Measurements from ENCODE around the gene PDE9A. TPM values are rescaled to one million over a fixed set of nuclear protein-coding genes. Genes with fewer than 3 reads are reported as not detected.

Gene PDE9A
- total RNA-seq, 1 donor from 2014 or later: 1.6 TPM

DNA sequence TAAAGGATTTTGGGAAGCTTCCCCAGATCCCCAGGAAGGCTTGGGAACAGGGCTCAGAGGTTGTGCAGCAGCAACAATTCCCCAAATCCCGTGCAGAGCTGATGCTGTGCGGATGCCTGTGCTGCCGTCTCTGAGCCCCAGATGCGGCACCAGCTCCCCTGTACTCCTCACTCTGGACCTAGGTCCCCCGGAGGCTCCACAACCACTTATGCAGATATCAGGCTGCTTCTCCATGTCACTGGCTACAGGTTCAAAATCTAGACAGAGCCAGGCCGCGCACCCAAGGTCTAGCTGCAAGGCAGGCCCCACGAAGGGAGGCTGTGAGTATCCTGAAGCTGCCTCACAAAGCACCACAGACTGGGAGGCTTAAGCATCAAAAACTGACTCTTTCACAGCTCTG lies 81.6 kb downstream of the PDE9A start:
- DNase-seq (ENCODE audit: low read depth) (no peak), FAIRE-seq (no peak)
- TF ChIP-seq, protein P1, sequence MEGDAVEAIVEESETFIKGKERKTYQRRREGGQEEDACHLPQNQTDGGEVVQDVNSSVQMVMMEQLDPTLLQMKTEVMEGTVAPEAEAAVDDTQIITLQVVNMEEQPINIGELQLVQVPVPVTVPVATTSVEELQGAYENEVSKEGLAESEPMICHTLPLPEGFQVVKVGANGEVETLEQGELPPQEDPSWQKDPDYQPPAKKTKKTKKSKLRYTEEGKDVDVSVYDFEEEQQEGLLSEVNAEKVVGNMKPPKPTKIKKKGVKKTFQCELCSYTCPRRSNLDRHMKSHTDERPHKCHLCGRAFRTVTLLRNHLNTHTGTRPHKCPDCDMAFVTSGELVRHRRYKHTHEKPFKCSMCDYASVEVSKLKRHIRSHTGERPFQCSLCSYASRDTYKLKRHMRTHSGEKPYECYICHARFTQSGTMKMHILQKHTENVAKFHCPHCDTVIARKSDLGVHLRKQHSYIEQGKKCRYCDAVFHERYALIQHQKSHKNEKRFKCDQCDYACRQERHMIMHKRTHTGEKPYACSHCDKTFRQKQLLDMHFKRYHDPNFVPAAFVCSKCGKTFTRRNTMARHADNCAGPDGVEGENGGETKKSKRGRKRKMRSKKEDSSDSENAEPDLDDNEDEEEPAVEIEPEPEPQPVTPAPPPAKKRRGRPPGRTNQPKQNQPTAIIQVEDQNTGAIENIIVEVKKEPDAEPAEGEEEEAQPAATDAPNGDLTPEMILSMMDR (IDR thresholded peaks at IDR 0.05; ENCODE audit: insufficient read depth, low read length, severe bottlenecking): no peak
- Histone ChIP-seq H3K4me3 (ENCODE audit: low read depth, low read length) (no peak overlapping the region), H3K36me3 (ENCODE audit: control insufficient read depth, insufficient read depth, low read length) (no peaks in the 10 kb centered on the region), H3K27me3 (ENCODE audit: control insufficient read depth, insufficient read depth, low read length) (no peaks in the 10 kb centered on the region)

DNA sequence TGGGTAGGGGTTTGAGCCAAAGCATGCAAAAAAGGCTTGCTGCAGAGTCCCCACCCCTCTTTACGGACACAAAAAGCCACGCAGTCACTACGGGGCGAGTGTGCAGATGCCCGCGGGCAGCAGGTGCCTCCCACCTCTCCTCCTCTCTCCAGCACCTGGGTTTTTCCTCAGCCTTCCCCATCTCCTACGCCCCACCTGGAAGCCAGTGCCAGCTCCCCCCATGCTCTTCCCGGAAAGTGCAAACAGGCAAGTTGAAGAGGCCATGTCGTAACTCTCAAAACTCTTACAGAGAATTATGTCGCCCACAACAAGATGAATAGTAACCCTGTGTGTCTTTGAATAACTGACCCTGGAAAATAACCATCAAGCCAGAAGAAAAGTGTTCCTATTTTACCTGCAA lies 82.5 kb downstream of the PDE9A start:
- TF ChIP-seq, protein P1 (IDR thresholded peaks at IDR 0.05; ENCODE audit: insufficient read depth, low read length, severe bottlenecking): no peak
- no peaks in the 10 kb centered on the region for H3K27me3 ChIP-seq (ENCODE audit: control insufficient read depth, insufficient read depth, low read length)
- no peak overlapping the region for H3K4me3 ChIP-seq (ENCODE audit: low read depth, low read length)
- no peaks in the 10 kb centered on the region for H3K36me3 ChIP-seq (ENCODE audit: control insufficient read depth, insufficient read depth, low read length)
- no peak for DNase-seq (ENCODE audit: low read depth)
- no peak for FAIRE-seq

DNA sequence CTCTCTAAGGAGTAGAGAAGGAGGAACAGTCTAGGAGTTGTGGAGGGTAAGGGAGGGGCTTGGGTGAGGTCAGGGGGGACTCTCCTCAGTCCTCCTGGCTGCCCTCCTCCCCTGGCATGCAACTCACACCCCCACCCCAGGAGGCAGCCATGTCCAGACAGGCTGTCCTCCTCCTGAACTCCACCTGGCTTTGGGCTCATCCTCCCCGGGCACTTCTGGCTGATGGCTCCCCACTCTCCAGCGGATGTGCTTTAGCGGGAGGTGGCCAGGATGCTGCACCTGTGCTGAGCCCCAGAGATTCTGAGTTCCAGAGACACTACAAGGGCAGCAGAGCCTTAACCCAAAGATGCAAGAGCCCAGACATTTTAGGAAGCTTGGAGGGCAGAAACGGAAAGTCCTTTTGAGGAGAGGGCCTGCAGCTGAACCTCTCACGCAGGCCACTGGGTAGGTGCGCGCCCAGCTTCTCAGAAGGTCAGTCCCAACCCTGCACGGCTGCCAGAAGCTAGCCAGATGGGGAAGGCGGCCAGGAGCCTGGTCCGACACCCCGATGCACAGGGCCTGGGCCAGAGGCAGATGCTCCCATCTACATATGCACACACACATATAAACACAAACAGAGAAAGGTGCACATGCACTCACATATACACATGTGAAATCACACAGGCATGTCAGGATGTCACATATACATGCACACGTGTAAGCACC lies 83.4 kb downstream of the PDE9A start:
- no peak overlapping the region for H3K4me3 ChIP-seq (ENCODE audit: low read depth, low read length)
- TF ChIP-seq, protein P1 (IDR thresholded peaks at IDR 0.05; ENCODE audit: insufficient read depth, low read length, severe bottlenecking): no peak
- no peaks in the 10 kb centered on the region for H3K36me3 ChIP-seq (ENCODE audit: control insufficient read depth, insufficient read depth, low read length)
- DNase-seq (ENCODE audit: low read depth) (no peak), FAIRE-seq (no peak)
- H3K27me3 ChIP-seq (ENCODE audit: control insufficient read depth, insufficient read depth, low read length): no peaks in the 10 kb centered on the region

DNA sequence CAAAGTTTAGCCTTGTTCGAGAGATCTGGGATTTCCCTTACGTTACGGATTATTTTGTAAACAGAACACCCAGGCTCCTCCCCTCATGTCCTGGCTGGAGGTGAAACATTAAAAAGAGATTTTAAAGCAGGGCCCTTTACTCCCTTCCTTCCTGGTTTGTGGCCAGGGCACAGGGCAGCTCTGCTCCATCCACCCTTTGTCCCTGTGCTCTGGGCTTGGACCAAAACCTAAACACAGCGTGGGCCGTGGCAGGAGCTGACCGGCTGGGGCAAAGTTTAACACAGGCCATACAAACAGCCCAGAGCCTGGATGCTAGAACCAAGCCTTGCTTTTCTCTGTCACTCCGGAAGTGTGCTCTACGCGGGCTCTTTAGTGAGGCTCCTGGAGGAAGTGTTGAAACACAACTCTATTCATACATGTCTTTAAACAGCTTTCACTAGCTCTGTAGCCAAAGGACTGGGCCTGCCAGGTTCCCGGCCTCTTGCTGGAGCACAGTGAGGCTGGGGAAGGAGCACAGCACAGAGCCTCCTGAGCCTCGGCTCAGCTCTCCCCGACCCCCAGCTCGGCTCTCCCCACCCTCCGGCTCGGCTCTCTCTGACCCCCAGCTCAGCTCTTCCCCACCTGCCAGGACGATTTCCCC lies 84.7 kb downstream of the PDE9A start:
- no peaks in the 10 kb centered on the region for H3K36me3 ChIP-seq (ENCODE audit: control insufficient read depth, insufficient read depth, low read length)
- H3K4me3 ChIP-seq (ENCODE audit: low read depth, low read length): no peak overlapping the region
- DNase-seq (ENCODE audit: low read depth): no peak
- FAIRE-seq: no peak
- H3K27me3 ChIP-seq (ENCODE audit: control insufficient read depth, insufficient read depth, low read length): no peaks in the 10 kb centered on the region
- TF ChIP-seq, protein P1 (IDR thresholded peaks at IDR 0.05; ENCODE audit: insufficient read depth, low read length, severe bottlenecking): no peak

DNA sequence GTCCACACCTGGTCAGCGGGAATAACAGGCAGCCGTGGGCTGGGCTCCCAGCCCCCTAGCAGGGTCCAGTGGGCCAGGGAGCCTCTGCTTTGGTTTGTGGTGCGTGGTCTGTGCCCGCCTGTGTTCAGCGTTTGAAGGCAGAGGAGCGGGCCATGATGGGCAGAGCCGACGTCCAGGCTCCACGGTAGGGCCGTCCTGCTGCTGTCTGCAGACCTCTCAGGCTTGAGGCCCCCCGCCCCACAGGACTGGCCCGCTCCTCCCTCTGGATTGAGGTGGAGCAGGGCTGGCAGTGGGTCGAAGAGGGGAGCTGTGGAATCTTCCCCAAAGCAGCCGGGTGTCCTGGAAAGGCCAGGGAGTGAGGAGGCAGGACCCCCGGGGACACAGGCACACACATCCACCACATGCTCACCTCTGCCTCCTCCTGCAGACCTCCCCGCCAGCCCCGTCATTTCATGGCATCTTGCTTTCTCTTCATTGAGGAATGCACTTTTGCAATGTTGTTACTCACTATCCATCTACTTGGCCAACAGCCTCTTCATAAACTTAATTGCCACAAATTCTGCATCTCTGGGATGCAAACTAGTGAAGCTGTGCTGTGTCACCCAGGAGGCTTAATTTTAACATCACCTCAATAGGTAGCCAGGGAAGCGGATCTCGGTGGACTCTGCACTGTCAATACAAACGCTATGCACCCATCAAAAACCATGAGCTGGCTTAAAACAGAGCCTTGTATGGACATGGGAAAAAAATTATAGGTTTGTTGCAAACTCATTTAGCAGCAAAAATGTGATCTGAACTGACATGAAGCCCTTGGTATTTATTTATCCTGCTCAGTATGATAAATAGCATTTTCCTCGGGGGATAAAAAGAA lies 85.9 kb downstream of the PDE9A start:
- FAIRE-seq: no peak
- Histone ChIP-seq H3K27me3 (ENCODE audit: control insufficient read depth, insufficient read depth, low read length) (no peaks in the 10 kb centered on the region), H3K36me3 (ENCODE audit: control insufficient read depth, insufficient read depth, low read length) (no peaks in the 10 kb centered on the region), H3K4me3 (ENCODE audit: low read depth, low read length) (no peak overlapping the region)
- no peak for DNase-seq (ENCODE audit: low read depth)
- TF ChIP-seq, protein P1 (IDR thresholded peaks at IDR 0.05; ENCODE audit: insufficient read depth, low read length, severe bottlenecking): no peak
